Measurements from ENCODE around the gene SKAP1. TPM values are rescaled to one million over a fixed set of nuclear protein-coding genes. Genes with fewer than 3 reads are reported as not detected.

The SKAP1 gene
- total RNA-seq, 1 donor from 2014 or later = not detected

GRCh38 chr17:48111937-48112241 is 318.1 kb downstream of the SKAP1 start:
- Histone ChIP-seq H2AFZ (replicated peaks) (no peak overlapping the region), H3K27ac (no peak overlapping the region), H3K4me1 (peaks cover 7% of the 10 kb centered on the region), H3K9me3 (ENCODE audit: low read depth) (no peaks in the 10 kb centered on the region), H3K4me3 (no peak overlapping the region), H4K20me1 (ENCODE audit: low read depth) (no peaks in the 10 kb centered on the region), H3K36me3 (no peaks in the 10 kb centered on the region), H3K27me3 (no peaks in the 10 kb centered on the region), H3K4me2 (no peak overlapping the region), H3F3A (ENCODE audit: low read depth) (peaks cover 17% of the 10 kb centered on the region), H3K79me2 (ENCODE audit: low read depth) (peaks cover 45% of the 10 kb centered on the region), H3K9ac (no peak overlapping the region)
- DNase-seq (ENCODE audit: low spot score) = no peak
- no peak for TF ChIP-seq EZH2phosphoT487 (IDR thresholded peaks at IDR 0.05)
- TF ChIP-seq, protein P1, sequence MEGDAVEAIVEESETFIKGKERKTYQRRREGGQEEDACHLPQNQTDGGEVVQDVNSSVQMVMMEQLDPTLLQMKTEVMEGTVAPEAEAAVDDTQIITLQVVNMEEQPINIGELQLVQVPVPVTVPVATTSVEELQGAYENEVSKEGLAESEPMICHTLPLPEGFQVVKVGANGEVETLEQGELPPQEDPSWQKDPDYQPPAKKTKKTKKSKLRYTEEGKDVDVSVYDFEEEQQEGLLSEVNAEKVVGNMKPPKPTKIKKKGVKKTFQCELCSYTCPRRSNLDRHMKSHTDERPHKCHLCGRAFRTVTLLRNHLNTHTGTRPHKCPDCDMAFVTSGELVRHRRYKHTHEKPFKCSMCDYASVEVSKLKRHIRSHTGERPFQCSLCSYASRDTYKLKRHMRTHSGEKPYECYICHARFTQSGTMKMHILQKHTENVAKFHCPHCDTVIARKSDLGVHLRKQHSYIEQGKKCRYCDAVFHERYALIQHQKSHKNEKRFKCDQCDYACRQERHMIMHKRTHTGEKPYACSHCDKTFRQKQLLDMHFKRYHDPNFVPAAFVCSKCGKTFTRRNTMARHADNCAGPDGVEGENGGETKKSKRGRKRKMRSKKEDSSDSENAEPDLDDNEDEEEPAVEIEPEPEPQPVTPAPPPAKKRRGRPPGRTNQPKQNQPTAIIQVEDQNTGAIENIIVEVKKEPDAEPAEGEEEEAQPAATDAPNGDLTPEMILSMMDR (IDR thresholded peaks at IDR 0.05) = no peak
- no peak for TF ChIP-seq EZH2 (IDR thresholded peaks at IDR 0.05)
- Mint-ChIP-seq H3K4me1 (peaks cover 12% of the 10 kb centered on the region), H3K27ac (no peak overlapping the region), H3K27me3 (ENCODE audit: insufficient read depth, low read depth) (peaks cover 3% of the 10 kb centered on the region), H3K4me3 (no peak overlapping the region), H3K36me3 (no peaks in the 10 kb centered on the region), H3K9me3 (no peaks in the 10 kb centered on the region)

- no peak overlapping the region for H3K4me3 Mint-ChIP-seq
- no peaks in the 10 kb centered on the region for H3K36me3 Mint-ChIP-seq
- peaks cover 14% of the 10 kb centered on the region for H3K4me1 Mint-ChIP-seq
- H3K27me3 ChIP-seq = no peaks in the 10 kb centered on the region
- no peak overlapping the region for H3K27ac ChIP-seq
- H3K27me3 Mint-ChIP-seq (ENCODE audit: insufficient read depth, low read depth) = peaks cover 3% of the 10 kb centered on the region
- H3K36me3 ChIP-seq = no peaks in the 10 kb centered on the region
- H3K4me1 ChIP-seq = peaks cover 7% of the 10 kb centered on the region
- no peak overlapping the region for H3K9ac ChIP-seq
- no peak overlapping the region for H3K27ac Mint-ChIP-seq
- H3K9me3 Mint-ChIP-seq = no peaks in the 10 kb centered on the region
- no peak overlapping the region for H2AFZ ChIP-seq (replicated peaks)
- peaks cover 45% of the 10 kb centered on the region for H3K79me2 ChIP-seq (ENCODE audit: low read depth)
- DNase-seq (ENCODE audit: low spot score) = no peak
- no peak overlapping the region for H3K4me3 ChIP-seq
- H3K4me2 ChIP-seq = no peak overlapping the region
- TF ChIP-seq, protein P1 (IDR thresholded peaks at IDR 0.05) = no peak
- TF ChIP-seq EZH2phosphoT487 (IDR thresholded peaks at IDR 0.05) = no peak
- TF ChIP-seq EZH2 (IDR thresholded peaks at IDR 0.05) = no peak
- H3F3A ChIP-seq (ENCODE audit: low read depth) = peaks cover 26% of the 10 kb centered on the region
- H3K9me3 ChIP-seq (ENCODE audit: low read depth) = no peaks in the 10 kb centered on the region
- H4K20me1 ChIP-seq (ENCODE audit: low read depth) = no peaks in the 10 kb centered on the region
These were observed 319.3 kb downstream of the SKAP1 start for GRCh38 chr17:48110761-48111160.

DNA sequence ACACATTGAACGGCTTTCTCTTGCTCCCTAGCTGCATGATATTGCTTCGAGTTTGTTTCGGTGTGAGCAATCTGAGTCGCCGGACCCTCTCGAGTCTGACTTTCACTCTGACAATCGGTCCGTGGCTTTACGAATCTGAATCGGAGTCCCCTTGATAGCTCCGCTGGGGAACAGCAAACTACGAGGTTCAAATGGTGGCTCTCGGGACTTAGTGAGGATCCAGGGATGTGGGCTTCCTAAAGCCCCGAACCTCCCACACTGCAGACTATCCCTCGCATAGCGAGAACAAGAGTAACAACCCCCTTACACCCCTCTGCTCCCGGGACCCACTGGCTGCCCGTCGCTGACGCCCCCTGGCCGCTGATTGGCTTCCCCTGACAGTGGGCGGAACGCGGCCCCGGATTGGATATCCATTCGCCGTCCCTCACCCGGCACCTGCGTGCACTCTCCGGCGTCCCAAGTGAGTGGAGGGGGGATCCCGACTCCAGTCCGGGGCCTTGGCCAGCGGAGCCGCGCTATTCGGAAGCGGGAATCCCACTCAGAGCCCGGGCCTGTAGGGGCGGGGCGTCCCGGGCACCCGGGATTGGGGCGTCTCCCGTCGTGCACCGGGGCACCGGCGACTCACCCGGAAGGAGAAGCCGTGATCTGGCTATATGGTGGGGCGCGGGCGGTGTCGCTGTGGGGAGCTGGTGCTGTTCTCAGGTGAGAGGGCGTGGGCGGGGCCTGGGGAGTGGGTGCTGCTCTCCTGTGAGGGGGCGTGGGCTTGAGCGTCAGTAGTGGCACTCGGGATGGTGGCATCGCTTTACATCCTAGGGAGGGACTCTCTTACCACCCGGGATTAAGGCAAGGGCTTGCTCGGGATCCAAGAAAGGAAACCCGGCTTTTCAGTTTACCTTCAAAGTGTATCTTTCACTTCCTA is 322.6 kb downstream of the SKAP1 start, which contains the start of gene SNX11:
SNX11 (plus strand) TSS at position 630 of the 919 bp plus-strand sequence. CDS start 4,278 bp downstream, outside the sequence.
- TF ChIP-seq EZH2phosphoT487 (IDR thresholded peaks at IDR 0.05) = no peak
- no peak for TF ChIP-seq EZH2 (IDR thresholded peaks at IDR 0.05)
- Mint-ChIP-seq H3K4me1 (peaks cover 15% of the 10 kb centered on the region), H3K36me3 (no peaks in the 10 kb centered on the region), H3K4me3 (peak within 1 kb of the TSS; percentile 98), H3K9me3 (peaks cover 2% of the 10 kb centered on the region), H3K27me3 (ENCODE audit: insufficient read depth, low read depth) (peaks cover 3% of the 10 kb centered on the region), H3K27ac (peak within 1 kb of the TSS; percentile 80)
- peak within 1 kb of the TSS; percentile 95 for H2AFZ ChIP-seq (replicated peaks)
- peaks cover 34% of the 10 kb centered on the region for H3F3A ChIP-seq (ENCODE audit: low read depth)
- peaks cover 44% of the 10 kb centered on the region for H3K79me2 ChIP-seq (ENCODE audit: low read depth)
- DNase-seq (ENCODE audit: low spot score) = peak; percentile 97
- H3K4me3 ChIP-seq = peak within 1 kb of the TSS; percentile 59
- H3K4me2 ChIP-seq = peak within 1 kb of the TSS; percentile 86
- no peaks in the 10 kb centered on the region for H3K36me3 ChIP-seq
- H3K4me1 ChIP-seq = peaks cover 7% of the 10 kb centered on the region
- H4K20me1 ChIP-seq (ENCODE audit: low read depth) = no peaks in the 10 kb centered on the region
- no peaks in the 10 kb centered on the region for H3K9me3 ChIP-seq (ENCODE audit: low read depth)
- H3K27me3 ChIP-seq = no peaks in the 10 kb centered on the region
- peak within 1 kb of the TSS; percentile 54 for H3K27ac ChIP-seq
- H3K9ac ChIP-seq = peak within 1 kb of the TSS; percentile 50

DNA sequence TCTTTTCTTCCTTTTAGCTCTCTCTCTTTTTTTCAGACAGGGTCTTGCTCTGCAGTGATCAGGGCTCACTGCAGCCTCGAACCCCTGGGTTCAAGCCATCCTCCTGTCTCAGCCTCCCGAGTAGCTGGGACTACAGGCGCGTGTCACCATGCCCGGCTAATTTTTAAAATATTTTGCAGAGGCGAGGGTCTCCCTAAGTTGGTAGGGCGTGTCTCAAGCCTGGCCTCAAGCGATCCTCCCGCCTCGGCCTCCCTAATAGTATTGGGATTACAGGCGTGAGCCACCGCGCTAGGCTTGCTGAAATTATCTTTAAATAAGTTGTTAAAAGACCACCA is 323.2 kb downstream of the SKAP1 start:
- H3K9me3 Mint-ChIP-seq = peaks cover 2% of the 10 kb centered on the region
- peaks cover 18% of the 10 kb centered on the region for H3K4me1 Mint-ChIP-seq
- H3K4me3 Mint-ChIP-seq = peak overlapping the region; percentile 98
- no peak for TF ChIP-seq EZH2phosphoT487 (IDR thresholded peaks at IDR 0.05)
- TF ChIP-seq, protein P1 (IDR thresholded peaks at IDR 0.05) = no peak
- TF ChIP-seq EZH2 (IDR thresholded peaks at IDR 0.05) = no peak
- H3K79me2 ChIP-seq (ENCODE audit: low read depth) = peaks cover 37% of the 10 kb centered on the region
- no peaks in the 10 kb centered on the region for H3K36me3 ChIP-seq
- H3K4me2 ChIP-seq = peak overlapping the region; percentile 86
- no peaks in the 10 kb centered on the region for H4K20me1 ChIP-seq (ENCODE audit: low read depth)
- no peaks in the 10 kb centered on the region for H3K36me3 Mint-ChIP-seq
- peak overlapping the region; percentile 59 for H3K4me3 ChIP-seq
- no peaks in the 10 kb centered on the region for H3K27me3 ChIP-seq
- H3K27me3 Mint-ChIP-seq (ENCODE audit: insufficient read depth, low read depth) = no peaks in the 10 kb centered on the region
- no peak for DNase-seq (ENCODE audit: low spot score)
- H3F3A ChIP-seq (ENCODE audit: low read depth) = peaks cover 35% of the 10 kb centered on the region
- H3K9me3 ChIP-seq (ENCODE audit: low read depth) = no peaks in the 10 kb centered on the region
- no peak overlapping the region for H3K9ac ChIP-seq
- peak overlapping the region; percentile 95 for H2AFZ ChIP-seq (replicated peaks)
- H3K4me1 ChIP-seq = peaks cover 7% of the 10 kb centered on the region
- H3K27ac ChIP-seq = no peak overlapping the region
- no peak overlapping the region for H3K27ac Mint-ChIP-seq
